Right hindlimb (tissue), 1 donor: ENCODE results near the gene RBM33.
A peak's percentile ranks its signal among the peaks of the same experiment; 100 is the strongest.

Experiments used
- DNase-seq: peaks from one replicate; pipeline ENCODE4 v3.0.0-alpha.2; 2018

The RBM33 gene

GRCh38 chr7:155797262-155798250 lies 153.1 kb downstream of the RBM33 start:
- DNase-seq, result no peak

GRCh38 chr7:155798673-155799439 lies 154.4 kb downstream of the RBM33 start:
- no peak for DNase-seq

- DNase-seq, result no peak
These were observed 155.1 kb downstream of the RBM33 start for GRCh38 chr7:155799514-155799913.

- no peak for DNase-seq
These were observed 155.8 kb downstream of the RBM33 start for GRCh38 chr7:155800301-155800700.

- no peak for DNase-seq
These were observed 156.3 kb downstream of the RBM33 start for GRCh38 chr7:155800741-155801267.

GRCh38 chr7:155802291-155802690 lies 157.8 kb downstream of the RBM33 start:
- DNase-seq, result no peak

- no peak for DNase-seq
These were observed 158.5 kb downstream of the RBM33 start for GRCh38 chr7:155802906-155803417.

- no peak for DNase-seq
These were observed 159.2 kb downstream of the RBM33 start for GRCh38 chr7:155803418-155804376.

GRCh38 chr7:155804431-155804831 lies 160.0 kb downstream of the RBM33 start:
- DNase-seq, result no peak

GRCh38 chr7:155804897-155805825 lies 160.7 kb downstream of the RBM33 start:
- peak; percentile 62 for DNase-seq

GRCh38 chr7:155805826-155806095 lies 161.3 kb downstream of the RBM33 start:
- no peak for DNase-seq

- DNase-seq, result no peak
These were observed 161.8 kb downstream of the RBM33 start for GRCh38 chr7:155806096-155806871.

GRCh38 chr7:155807065-155807671 lies 162.7 kb downstream of the RBM33 start:
- no peak for DNase-seq

- no peak for DNase-seq
These were observed 163.5 kb downstream of the RBM33 start for GRCh38 chr7:155807789-155808548.

GRCh38 chr7:155808549-155809331 lies 164.3 kb downstream of the RBM33 start:
- DNase-seq, result no peak

- DNase-seq, result no peak
These were observed 165.0 kb downstream of the RBM33 start for GRCh38 chr7:155809332-155809946.

- no peak for DNase-seq
These were observed 165.7 kb downstream of the RBM33 start for GRCh38 chr7:155809947-155810769.
